Glutamatergic neuron (in vitro differentiated cells): ENCODE data around the gene GCKR. TPM values are rescaled to one million over a fixed set of nuclear protein-coding genes. Genes with fewer than 3 reads are reported as not detected.

Experiments
- DNase-seq: peaks from one replicate; pipeline ENCODE4 v3.0.0; 2022
- H3K27ac Mint-ChIP-seq: one replicate; pipeline ENCODE4 v1.8.0; 2020; ENCODE audit warnings: mild to moderate bottlenecking, mixed read lengths, inconsistent platforms; ENCODE audit not compliant: unreplicated experiment
- H3K27me3 Mint-ChIP-seq: one replicate; pipeline ENCODE4 v1.8.0; 2020; ENCODE audit warnings: mild to moderate bottlenecking, moderate library complexity, mixed read lengths, inconsistent platforms; ENCODE audit not compliant: unreplicated experiment
- H3K36me3 Mint-ChIP-seq: one replicate; pipeline ENCODE4 v1.8.0; 2020; ENCODE audit warnings: mild to moderate bottlenecking, mixed read lengths, inconsistent platforms; ENCODE audit not compliant: unreplicated experiment
- H3K4me1 Mint-ChIP-seq: one replicate; pipeline ENCODE4 v1.8.0; 2020; ENCODE audit warnings: mild to moderate bottlenecking, low read depth, mixed read lengths, inconsistent platforms; ENCODE audit not compliant: unreplicated experiment
- H3K4me3 Mint-ChIP-seq: one replicate; pipeline ENCODE4 v1.8.0; 2020; ENCODE audit warnings: mild to moderate bottlenecking, mixed read lengths, inconsistent platforms; ENCODE audit not compliant: unreplicated experiment
- H3K9me3 Mint-ChIP-seq: one replicate; pipeline ENCODE4 v1.8.0; 2020; ENCODE audit warnings: mild to moderate bottlenecking, moderate library complexity, mixed read lengths, inconsistent platforms; ENCODE audit not compliant: unreplicated experiment
- CTCF ChIP-seq: fragments of 200-600 bp; sonication (generic); IDR thresholded peaks from one replicate; pipeline ENCODE4 v1.5.0; 2021; ENCODE audit not compliant: partially characterized antibody, unreplicated experiment
- long read RNA-seq: library from polyadenylated mRNA; unstranded; transcript quantifications from one replicate; pipeline ENCODE4 v2.0.0, GENCODE V29; 2020; ENCODE audit not compliant: unreplicated experiment
- total RNA-seq: library from RNA; stranded (reverse); fragmentation: NEBNext Ultra II Directional; extraction: Animal tissue kit (Norgen Biotek cat#: 25700); gene quantifications from one replicate; pipeline ENCODE4 v1.2.1, GENCODE V29; 2021; ENCODE audit not compliant: unreplicated experiment

Gene GCKR
- 0.61 TPM for total RNA-seq
- long read RNA-seq = 0 reads

- Mint-ChIP-seq H3K27ac (no peak within 1 kb of the TSS), H3K27me3 (peaks cover 19% of the 10 kb centered on the region), H3K36me3 (peaks cover 7% of the 10 kb centered on the region), H3K9me3 (peaks cover 5% of the 10 kb centered on the region), H3K4me3 (peak within 1 kb of the TSS; percentile 95), H3K4me1 (peaks cover 7% of the 10 kb centered on the region)
- no peak for TF ChIP-seq CTCF
- no peak for DNase-seq
Measured at GRCh38 chr2:27496357-27497287, at the start of gene GCKR. Gene GCKR, plus strand, starts transcription at chr2:27496839. Its CDS starts 66 bp downstream, at chr2:27496905.

- Mint-ChIP-seq H3K27me3 (no peaks in the 10 kb centered on the region), H3K27ac (no peak overlapping the region), H3K4me3 (no peak overlapping the region), H3K4me1 (no peaks in the 10 kb centered on the region), H3K36me3 (peaks cover 6% of the 10 kb centered on the region), H3K9me3 (no peaks in the 10 kb centered on the region)
- no peak for TF ChIP-seq CTCF
- no peak for DNase-seq
Measured at GRCh38 chr2:27448381-27448780, 48.3 kb upstream of the GCKR start.

GRCh38 chr2:27451095-27451494 is 45.5 kb upstream of the GCKR start:
- no peaks in the 10 kb centered on the region for H3K27me3 Mint-ChIP-seq
- H3K4me1 Mint-ChIP-seq = no peaks in the 10 kb centered on the region
- TF ChIP-seq CTCF = no peak
- no peak overlapping the region for H3K27ac Mint-ChIP-seq
- no peak for DNase-seq
- peaks cover 6% of the 10 kb centered on the region for H3K36me3 Mint-ChIP-seq
- no peak overlapping the region for H3K4me3 Mint-ChIP-seq
- H3K9me3 Mint-ChIP-seq = no peaks in the 10 kb centered on the region

- Mint-ChIP-seq H3K4me3 (no peak overlapping the region), H3K9me3 (no peaks in the 10 kb centered on the region), H3K27me3 (no peaks in the 10 kb centered on the region), H3K36me3 (peaks cover 6% of the 10 kb centered on the region), H3K27ac (no peak overlapping the region), H3K4me1 (peaks cover 1% of the 10 kb centered on the region)
- DNase-seq = no peak
- TF ChIP-seq CTCF = no peak
Measured at GRCh38 chr2:27453968-27454367, 42.7 kb upstream of the GCKR start.

GRCh38 chr2:27461118-27461517 is 35.5 kb upstream of the GCKR start:
- H3K4me1 Mint-ChIP-seq = peaks cover 1% of the 10 kb centered on the region
- no peak for DNase-seq
- no peaks in the 10 kb centered on the region for H3K9me3 Mint-ChIP-seq
- no peak overlapping the region for H3K27ac Mint-ChIP-seq
- no peak for TF ChIP-seq CTCF
- H3K27me3 Mint-ChIP-seq = peaks cover 2% of the 10 kb centered on the region
- no peaks in the 10 kb centered on the region for H3K36me3 Mint-ChIP-seq
- no peak overlapping the region for H3K4me3 Mint-ChIP-seq
